ENCODE results near the gene C18orf63. TPM values are rescaled to one million over a fixed set of nuclear protein-coding genes. Genes with fewer than 3 reads are reported as not detected.

The C18orf63 gene
- total and polyA plus RNA-seq, 2 of the 4 experiments (the other 2 are of a cell fraction) = not detected

- CTCF ChIA-PET = no interaction called here
- intact Hi-C loops (cut with micrococcal nuclease) (no loop called here), in situ Hi-C loops (cut with MboI; ENCODE audit: low sequenced_read_pairs) (no loop called here), dilution Hi-C loops (cut with HindIII; ENCODE audit: low sequenced_read_pairs, unreplicated experiment) (no loop called here)
- H3K4me3 ChIP-seq (ENCODE audit: insufficient read depth, low read depth, low read length) = no peak overlapping the region
- H2BK120ac ChIP-seq (ENCODE audit: low read depth, low read length) = no peak overlapping the region
- H3K27ac ChIP-seq (ENCODE audit: insufficient read depth, low read length) = no peak overlapping the region
- 68% methylated on average over 5 of the region's 6 CpGs; no CpG with 5 or more reads in 1 of the 2 experiments for WGBS, 2 experiments (ENCODE audit: extremely low coverage in 2 of 2, insufficient read length in 1 of 2)
- no peak overlapping the region for H3K18ac ChIP-seq (ENCODE audit: low read depth, low read length)
- H3K79me1 ChIP-seq (ENCODE audit: low read depth in 1 of 2, low read length in 2 of 2) = no peaks in the 10 kb centered on the region
- no peak overlapping the region for H3K14ac ChIP-seq (replicated peaks; ENCODE audit: low read depth, low read length)
- no peaks in the 10 kb centered on the region for H3K9me3 ChIP-seq (ENCODE audit: control insufficient read depth, insufficient read depth, low read length)
- no peak for DNase-seq
- no peak overlapping the region for H2BK20ac ChIP-seq (ENCODE audit: low read depth, low read length)
- H3K4me2 ChIP-seq (ENCODE audit: low read depth, low read length) = no peak overlapping the region
- no peak overlapping the region for H2AK9ac ChIP-seq (replicated peaks; ENCODE audit: low read depth, low read length, poor library complexity)
- H2AK5ac ChIP-seq (ENCODE audit: low read depth, low read length) = no peak overlapping the region
- H3K4me1 ChIP-seq (ENCODE audit: control insufficient read depth, insufficient read depth, low read length) = no peaks in the 10 kb centered on the region
- H2BK5ac ChIP-seq (ENCODE audit: low read depth, low read length, poor library complexity, severe bottlenecking) = no peak overlapping the region
- TF ChIP-seq MAZ (IDR thresholded peaks at IDR 0.05; ENCODE audit: borderline replicate concordance, low read depth, low read length) (no peak), USF2 (IDR thresholded peaks at IDR 0.05; ENCODE audit: low read depth, low read length) (no peak)
- POLR2A ChIA-PET (ENCODE audit: unreplicated experiment) = no interaction called here
- peaks cover 8% of the 10 kb centered on the region for H3K27me3 ChIP-seq (ENCODE audit: control insufficient read depth, insufficient read depth, low read length)
- H3K36me3 ChIP-seq (ENCODE audit: control insufficient read depth, insufficient read depth, low read length) = no peaks in the 10 kb centered on the region
- BruUV-seq (replicated peaks) = no TSS peak
- no peaks in the 10 kb centered on the region for H4K20me1 ChIP-seq (ENCODE audit: insufficient read depth, low read length)
- H3K56ac ChIP-seq (ENCODE audit: extremely low read depth, insufficient read depth, low read length) = no peak overlapping the region
- H4K8ac ChIP-seq (ENCODE audit: low read depth in 2 of 2, low read length in 2 of 2) = no peak overlapping the region
- no peaks in the 10 kb centered on the region for H3K9me1 ChIP-seq (ENCODE audit: insufficient read depth, low read length)
- no peak overlapping the region for H3K4ac ChIP-seq (ENCODE audit: low read depth, low read length)
- H2BK15ac ChIP-seq (ENCODE audit: low read depth, low read length) = no peak overlapping the region
- H4K91ac ChIP-seq (ENCODE audit: insufficient read depth, low read depth, low read length) = no peak overlapping the region
- H4K5ac ChIP-seq (ENCODE audit: low read depth, low read length) = no peak overlapping the region
- no peak overlapping the region for H3K9ac ChIP-seq (ENCODE audit: low read depth, low read length)
- H2AFZ ChIP-seq (replicated peaks; ENCODE audit: low read length, poor library complexity) = no peak overlapping the region
- no peak overlapping the region for H3K23ac ChIP-seq (ENCODE audit: low read depth, low read length)
- ATAC-seq (ENCODE audit: low read depth) = no peak
These were observed 71.7 kb downstream of the C18orf63 start for GRCh38 chr18:74387383-74387782.

All from IMR-90 (cell line).